ENCODE measurements around the gene PTGR3. TPM values are rescaled to one million over a fixed set of nuclear protein-coding genes. Genes with fewer than 3 reads are reported as not detected.

PTGR3 gene
- total and polyA plus RNA-seq, 4 donors = 8.8 to 28.6 (median 13.2) TPM

DNA sequence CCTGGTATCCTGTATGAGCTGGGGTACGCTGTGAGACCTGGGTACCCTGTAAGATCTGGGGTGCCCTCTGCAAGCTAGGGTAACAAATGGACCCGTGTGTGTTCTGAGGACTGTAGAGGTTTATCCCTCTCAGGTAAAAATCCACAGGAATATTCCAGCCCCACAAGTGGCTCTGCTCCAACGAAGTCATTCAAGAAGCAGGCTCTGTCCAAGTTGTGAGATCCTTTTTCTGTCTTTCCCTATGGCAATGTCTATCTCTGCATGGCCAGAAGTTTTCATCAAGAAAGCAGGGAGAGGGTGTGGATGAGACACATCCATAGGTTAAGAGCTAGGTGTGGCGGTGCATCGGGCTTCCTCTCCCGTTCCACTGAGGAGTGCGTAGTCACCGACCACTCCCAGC, 43.0 kb downstream of the PTGR3 start:
- Histone ChIP-seq H3K4me3 (ENCODE audit: low read length in 2 of 2) (no peak overlapping the region), H3K27ac (ENCODE audit: low read depth in 1 of 2, low read length in 2 of 2) (no peak overlapping the region), H3K4me1 (ENCODE audit: control insufficient read depth in 1 of 2, insufficient read depth in 2 of 2, low read length in 2 of 2) (no peaks in the 10 kb centered on the region), H3K36me3 (ENCODE audit: control insufficient read depth in 1 of 2, insufficient read depth in 2 of 2, low read length in 1 of 2) (no peaks in the 10 kb centered on the region), H3K27me3 (ENCODE audit: control insufficient read depth in 1 of 2, insufficient read depth in 2 of 2, low read length in 1 of 2) (no peaks in the 10 kb centered on the region), H3K9me3 (ENCODE audit: control insufficient read depth, low read length) (peaks cover under 1% of the 10 kb centered on the region)
- WGBS, 2 donors = 88 to 95% methylated on average over 8 of the region's 8 CpGs
- intact Hi-C loops (cut with DNase I) = loop anchor here in 1 of 2 donors (10.0 kb wide), 1 partner anchor 61 kb away; no protein-coding TSS in a partner anchor
- DNase-seq (no peak), ATAC-seq (ENCODE audit: low FRiP score) (no peak)

DNA sequence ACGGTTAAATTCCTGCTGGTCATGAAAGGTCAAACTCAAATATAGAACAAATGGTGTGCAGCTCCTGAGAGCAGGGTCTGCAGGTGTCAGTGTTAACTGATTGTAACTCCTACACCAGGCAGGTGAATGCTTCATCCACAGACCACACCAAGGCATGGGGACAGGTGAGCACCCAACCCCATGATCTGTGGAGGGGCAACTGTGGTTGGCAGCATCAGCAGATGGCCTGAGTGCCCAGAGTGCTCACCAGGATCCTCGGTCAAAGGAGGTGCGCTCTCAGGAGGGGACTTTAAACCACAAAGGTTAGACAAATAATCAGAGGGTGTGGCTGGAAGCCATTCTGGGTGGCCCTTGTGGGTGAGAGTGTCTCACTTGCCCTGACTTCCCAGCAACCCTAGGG, 44.5 kb downstream of the PTGR3 start:
- WGBS, 2 donors = 92 to 94% methylated on average over 3 of the region's 3 CpGs
- Histone ChIP-seq H3K9me3 (ENCODE audit: control insufficient read depth, low read length) (no peaks in the 10 kb centered on the region), H3K4me1 (ENCODE audit: control insufficient read depth in 1 of 2, insufficient read depth in 2 of 2, low read length in 2 of 2) (no peaks in the 10 kb centered on the region), H3K27ac (ENCODE audit: low read depth in 1 of 2, low read length in 2 of 2) (no peak overlapping the region), H3K27me3 (ENCODE audit: control insufficient read depth in 1 of 2, insufficient read depth in 2 of 2, low read length in 1 of 2) (no peaks in the 10 kb centered on the region), H3K36me3 (ENCODE audit: control insufficient read depth in 1 of 2, insufficient read depth in 2 of 2, low read length in 1 of 2) (no peaks in the 10 kb centered on the region), H3K4me3 (ENCODE audit: low read length in 2 of 2) (no peak overlapping the region)
- intact Hi-C loops (cut with DNase I) = loop anchor here in 1 of 2 donors (10.0 kb wide), 1 partner anchor 60 kb away; no protein-coding TSS in a partner anchor
- ATAC-seq (ENCODE audit: low FRiP score) (no peak), DNase-seq (no peak)

DNA sequence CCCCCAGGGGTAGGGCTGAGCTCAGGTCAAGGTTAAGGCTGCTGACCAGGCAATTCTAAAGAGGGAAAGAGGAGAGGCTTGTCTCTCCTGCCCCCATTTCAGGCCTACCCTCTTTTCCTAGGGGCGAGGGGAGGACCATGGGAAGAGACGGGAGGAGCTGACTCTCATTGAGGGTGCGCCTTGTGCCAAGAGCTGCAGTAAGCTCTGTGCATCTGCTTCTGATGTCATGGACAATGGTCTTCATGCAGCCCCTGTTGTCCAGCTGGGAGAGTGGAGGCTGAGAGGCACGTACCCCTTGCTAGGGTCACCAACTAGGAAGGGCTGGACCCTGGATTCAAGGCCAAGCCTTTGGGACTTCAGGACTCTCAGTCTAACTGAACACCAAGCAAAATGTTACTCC, 45.2 kb downstream of the PTGR3 start:
- H3K36me3 ChIP-seq (ENCODE audit: control insufficient read depth in 1 of 2, insufficient read depth in 2 of 2, low read length in 1 of 2) = no peaks in the 10 kb centered on the region
- no peaks in the 10 kb centered on the region for H3K27me3 ChIP-seq (ENCODE audit: control insufficient read depth in 1 of 2, insufficient read depth in 2 of 2, low read length in 1 of 2)
- WGBS, 2 donors = 87 to 94% methylated on average over 4 of the region's 4 CpGs
- H3K4me1 ChIP-seq (ENCODE audit: control insufficient read depth in 1 of 2, insufficient read depth in 2 of 2, low read length in 2 of 2) = no peaks in the 10 kb centered on the region
- H3K4me3 ChIP-seq (ENCODE audit: low read length in 2 of 2) = no peak overlapping the region
- DNase-seq = no peak
- ATAC-seq (ENCODE audit: low FRiP score) = no peak
- intact Hi-C loops (cut with DNase I) = loop anchor here in 1 of 2 donors (10.0 kb wide), 1 partner anchor 59 kb away; no protein-coding TSS in a partner anchor
- H3K9me3 ChIP-seq (ENCODE audit: control insufficient read depth, low read length) = no peaks in the 10 kb centered on the region
- H3K27ac ChIP-seq (ENCODE audit: low read depth in 1 of 2, low read length in 2 of 2) = no peak overlapping the region

DNA sequence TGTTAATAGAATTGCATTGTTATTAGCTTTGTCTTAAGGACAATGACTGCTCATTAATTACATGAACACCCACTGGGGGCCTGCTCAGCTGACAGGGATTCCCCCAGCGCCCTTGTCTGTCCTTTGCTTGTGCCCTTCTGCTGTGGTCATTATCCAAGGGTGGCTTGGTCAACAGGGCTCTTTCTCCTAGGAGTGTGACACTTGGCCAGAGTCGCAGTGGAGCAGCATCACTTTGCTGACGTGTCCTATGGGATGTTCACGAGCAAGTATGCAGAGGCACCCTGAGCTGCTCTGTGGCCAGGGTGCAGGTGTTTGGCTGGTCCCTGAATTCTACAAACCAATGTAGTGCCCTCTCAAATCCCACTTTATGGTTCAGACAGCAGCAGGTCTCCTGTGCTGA, 46.0 kb downstream of the PTGR3 start:
- DNase-seq (no peak), ATAC-seq (ENCODE audit: low FRiP score) (no peak)
- no peaks in the 10 kb centered on the region for H3K27me3 ChIP-seq (ENCODE audit: control insufficient read depth in 1 of 2, insufficient read depth in 2 of 2, low read length in 1 of 2)
- no peaks in the 10 kb centered on the region for H3K4me1 ChIP-seq (ENCODE audit: control insufficient read depth in 1 of 2, insufficient read depth in 2 of 2, low read length in 2 of 2)
- no peaks in the 10 kb centered on the region for H3K36me3 ChIP-seq (ENCODE audit: control insufficient read depth in 1 of 2, insufficient read depth in 2 of 2, low read length in 1 of 2)
- no peaks in the 10 kb centered on the region for H3K9me3 ChIP-seq (ENCODE audit: control insufficient read depth, low read length)
- intact Hi-C loops (cut with DNase I) = loop anchor here in 1 of 2 donors (10.0 kb wide), 1 partner anchor 58 kb away; no protein-coding TSS in a partner anchor
- H3K27ac ChIP-seq (ENCODE audit: low read depth in 1 of 2, low read length in 2 of 2) = no peak overlapping the region
- no peak overlapping the region for H3K4me3 ChIP-seq (ENCODE audit: low read length in 2 of 2)
- WGBS, 2 donors = 90 to 96% methylated on average over 4 of the region's 4 CpGs

DNA sequence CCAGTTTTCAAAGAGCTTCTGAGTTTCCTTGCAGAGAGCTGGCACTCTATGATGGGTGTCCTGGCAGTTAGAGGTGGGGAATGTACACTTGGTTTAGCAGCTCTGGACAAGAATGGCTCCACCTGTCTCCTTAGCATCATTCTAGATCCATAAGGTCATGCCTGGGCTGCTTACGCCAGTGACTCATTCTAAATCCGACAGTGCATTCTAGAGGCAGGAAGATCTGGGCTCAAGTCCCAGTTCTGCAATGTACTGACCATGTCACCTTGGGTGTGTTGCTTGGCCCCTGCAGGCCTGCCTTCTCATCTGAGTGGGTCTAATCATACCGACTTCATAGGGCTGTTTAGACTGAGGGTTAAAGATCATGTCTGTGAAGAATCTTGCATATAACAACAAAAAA, 46.5 kb downstream of the PTGR3 start:
- H3K27ac ChIP-seq (ENCODE audit: low read depth in 1 of 2, low read length in 2 of 2) = no peak overlapping the region
- no peaks in the 10 kb centered on the region for H3K27me3 ChIP-seq (ENCODE audit: control insufficient read depth in 1 of 2, insufficient read depth in 2 of 2, low read length in 1 of 2)
- intact Hi-C loops (cut with DNase I) = loop anchor here in 1 of 2 donors (10.0 kb wide), 1 partner anchor 58 kb away; no protein-coding TSS in a partner anchor
- no peaks in the 10 kb centered on the region for H3K36me3 ChIP-seq (ENCODE audit: control insufficient read depth in 1 of 2, insufficient read depth in 2 of 2, low read length in 1 of 2)
- ATAC-seq (ENCODE audit: low FRiP score) (no peak), DNase-seq (no peak)
- WGBS, 2 donors = 53 to 66% methylated on average over 3 of the region's 3 CpGs
- H3K4me3 ChIP-seq (ENCODE audit: low read length in 2 of 2) = no peak overlapping the region
- H3K4me1 ChIP-seq (ENCODE audit: control insufficient read depth in 1 of 2, insufficient read depth in 2 of 2, low read length in 2 of 2) = no peaks in the 10 kb centered on the region
- H3K9me3 ChIP-seq (ENCODE audit: control insufficient read depth, low read length) = no peaks in the 10 kb centered on the region

DNA sequence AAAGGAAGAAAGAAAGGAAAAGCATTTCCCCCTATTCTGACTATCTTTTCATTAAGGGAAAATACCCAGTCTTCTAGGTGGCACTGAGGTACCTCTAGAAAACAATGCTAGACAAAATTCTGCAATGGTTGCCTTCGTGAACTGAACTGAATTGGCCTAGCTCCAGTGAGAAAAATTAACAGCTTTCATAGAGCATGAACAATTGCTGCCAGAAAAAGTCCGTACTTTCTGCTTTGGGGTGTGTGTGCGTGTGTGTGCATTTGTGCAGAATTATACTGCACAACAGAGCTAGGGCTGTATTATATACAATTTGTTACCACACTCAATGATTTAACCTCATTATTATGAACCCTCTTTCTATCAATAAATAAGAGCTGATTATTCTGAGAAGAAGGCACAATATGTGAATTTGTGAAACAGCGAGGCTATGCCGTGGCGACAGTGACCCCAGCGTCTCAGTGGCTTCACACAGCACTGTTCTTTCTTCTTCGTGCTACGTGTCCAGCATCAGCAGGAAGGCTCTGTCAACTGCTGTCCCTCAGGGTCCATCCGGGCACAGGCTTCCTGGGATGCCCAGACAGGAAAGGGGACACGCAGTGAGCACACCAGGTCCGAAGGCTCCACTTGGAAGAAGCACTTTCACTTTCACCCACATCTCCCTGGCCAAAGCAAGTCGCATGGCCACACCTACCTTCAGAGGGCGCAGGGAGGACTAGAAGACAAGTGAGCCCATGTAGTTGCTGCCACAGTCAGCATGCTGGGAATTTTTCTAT, 47.5 kb downstream of the PTGR3 start:
- 71 to 73% methylated on average over 14 of the region's 14 CpGs for WGBS, 2 donors
- Histone ChIP-seq H3K27me3 (ENCODE audit: control insufficient read depth in 1 of 2, insufficient read depth in 2 of 2, low read length in 1 of 2) (no peaks in the 10 kb centered on the region), H3K4me3 (ENCODE audit: low read length in 2 of 2) (no peak overlapping the region), H3K36me3 (ENCODE audit: control insufficient read depth in 1 of 2, insufficient read depth in 2 of 2, low read length in 1 of 2) (no peaks in the 10 kb centered on the region), H3K4me1 (ENCODE audit: control insufficient read depth in 1 of 2, insufficient read depth in 2 of 2, low read length in 2 of 2) (no peaks in the 10 kb centered on the region), H3K9me3 (ENCODE audit: control insufficient read depth, low read length) (no peaks in the 10 kb centered on the region), H3K27ac (ENCODE audit: low read depth in 1 of 2, low read length in 2 of 2) (no peak overlapping the region)
- no peak for DNase-seq
- no peak for ATAC-seq (ENCODE audit: low FRiP score)
- intact Hi-C loops (cut with DNase I) = loop anchor here in 1 of 2 donors (10.0 kb wide), 1 partner anchor 57 kb away; no protein-coding TSS in a partner anchor

DNA sequence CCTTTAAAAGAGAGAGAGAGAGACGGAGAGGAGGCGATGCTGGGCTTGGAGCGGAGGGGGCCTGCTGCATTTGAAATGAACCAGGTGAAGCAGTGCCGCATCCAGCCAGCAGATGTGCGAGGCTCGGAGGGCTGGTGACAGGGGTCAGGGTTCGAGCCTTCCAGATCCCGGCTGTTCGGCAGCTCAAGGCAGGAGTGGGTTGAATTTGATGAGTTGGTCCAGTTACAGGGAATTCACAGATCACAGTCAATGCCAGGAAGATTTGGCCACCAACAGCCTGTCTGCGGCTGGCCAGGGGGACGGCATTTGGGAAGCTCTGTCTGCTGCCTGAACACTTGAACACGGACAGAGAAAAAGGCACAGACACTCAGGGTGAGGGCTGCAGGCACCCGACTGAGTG, 48.6 kb downstream of the PTGR3 start:
- Histone ChIP-seq H3K4me3 (ENCODE audit: low read length in 2 of 2) (no peak overlapping the region), H3K27me3 (ENCODE audit: control insufficient read depth in 1 of 2, insufficient read depth in 2 of 2, low read length in 1 of 2) (no peaks in the 10 kb centered on the region), H3K36me3 (ENCODE audit: control insufficient read depth in 1 of 2, insufficient read depth in 2 of 2, low read length in 1 of 2) (no peaks in the 10 kb centered on the region), H3K4me1 (ENCODE audit: control insufficient read depth in 1 of 2, insufficient read depth in 2 of 2, low read length in 2 of 2) (no peaks in the 10 kb centered on the region), H3K9me3 (ENCODE audit: control insufficient read depth, low read length) (no peaks in the 10 kb centered on the region), H3K27ac (ENCODE audit: low read depth in 1 of 2, low read length in 2 of 2) (no peak overlapping the region)
- DNase-seq (no peak), ATAC-seq (ENCODE audit: low FRiP score) (no peak)
- WGBS, 2 donors = 17% methylated on average over 13 of the region's 13 CpGs
- intact Hi-C loops (cut with DNase I) = loop anchor here in 1 of 2 donors (10.0 kb wide), 1 partner anchor 56 kb away; no protein-coding TSS in a partner anchor

DNA sequence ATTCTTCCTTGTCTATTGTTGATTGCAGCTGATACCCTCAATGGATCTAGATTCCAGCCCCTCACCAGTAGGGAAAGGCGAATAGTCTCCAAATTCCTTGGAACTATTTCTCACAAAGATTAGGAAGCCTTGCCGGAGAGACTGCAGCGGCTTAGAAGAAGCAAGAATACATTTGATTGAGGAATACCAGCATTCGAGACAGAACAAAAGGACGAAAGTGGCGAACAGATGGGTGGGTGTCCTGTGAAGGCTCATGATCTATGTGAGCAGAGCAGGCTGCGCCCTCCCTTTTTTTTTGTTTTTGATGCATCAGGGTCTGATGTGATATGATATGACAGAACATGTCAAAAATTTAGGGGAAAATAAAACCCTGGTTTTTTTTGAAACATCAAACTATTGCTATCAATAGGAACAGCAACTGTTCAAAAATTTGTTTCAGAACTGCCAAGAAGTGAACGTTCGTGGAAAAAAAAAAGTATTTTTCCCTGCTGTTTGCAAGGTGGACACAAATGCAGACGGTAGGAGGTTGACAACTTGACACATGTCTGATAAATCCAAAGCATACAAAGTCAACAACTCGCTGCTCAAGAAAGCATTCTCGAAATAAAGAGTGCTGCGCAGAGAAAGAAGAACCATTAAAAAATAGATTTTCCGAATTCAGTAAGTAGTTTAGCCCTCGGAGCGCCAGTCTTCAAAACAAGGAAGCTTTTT, 49.1 kb downstream of the PTGR3 start:
- Histone ChIP-seq H3K9me3 (ENCODE audit: control insufficient read depth, low read length) (peaks cover 2% of the 10 kb centered on the region), H3K27ac (ENCODE audit: low read depth in 1 of 2, low read length in 2 of 2) (no peak overlapping the region), H3K27me3 (ENCODE audit: control insufficient read depth in 1 of 2, insufficient read depth in 2 of 2, low read length in 1 of 2) (no peaks in the 10 kb centered on the region), H3K36me3 (ENCODE audit: control insufficient read depth in 1 of 2, insufficient read depth in 2 of 2, low read length in 1 of 2) (no peaks in the 10 kb centered on the region), H3K4me1 (ENCODE audit: control insufficient read depth in 1 of 2, insufficient read depth in 2 of 2, low read length in 2 of 2) (no peaks in the 10 kb centered on the region), H3K4me3 (ENCODE audit: low read length in 2 of 2) (no peak overlapping the region)
- intact Hi-C loops (cut with DNase I) = loop anchor here in 1 of 2 donors (10.0 kb wide), 1 partner anchor 55 kb away; no protein-coding TSS in a partner anchor
- DNase-seq (no peak), ATAC-seq (ENCODE audit: low FRiP score) (no peak)
- 53 to 58% methylated on average over 16 of the region's 16 CpGs for WGBS, 2 donors

Measured in aorta (tissue), 5 donors.